GM12865 (cell line): ENCODE measurements around the gene LRRC14B.
"Not testable (repeated sequence)": the region's sequence is repeated elsewhere in the genome, so short reads cannot be mapped to it uniquely, and the experiment has no call there.

Experiments used
- DNase-seq: peaks from one replicate; pipeline ENCODE4 v3.0.0; 2010; ENCODE audit warnings: low read depth
- H3K4me3 ChIP-seq: 2 replicates; pipeline ENCODE4 v1.5.1; 2011; ENCODE audit warnings: mild to moderate bottlenecking, low read depth, low read length, control low read depth
- TF ChIP-seq, protein P1 (sequence below): IDR thresholded peaks from 2 replicates; pipeline ENCODE4 v1.5.1; 2011; ENCODE audit warnings: low read length, control low read depth, low read depth, inconsistent platforms; ENCODE audit not compliant: insufficient read depth; ENCODE audit errors: missing control alignments

Gene LRRC14B

GRCh38 chr5:219460-219863 is 28.2 kb downstream of the LRRC14B start:
- DNase-seq, result peak; percentile 26
- TF ChIP-seq, protein P1, sequence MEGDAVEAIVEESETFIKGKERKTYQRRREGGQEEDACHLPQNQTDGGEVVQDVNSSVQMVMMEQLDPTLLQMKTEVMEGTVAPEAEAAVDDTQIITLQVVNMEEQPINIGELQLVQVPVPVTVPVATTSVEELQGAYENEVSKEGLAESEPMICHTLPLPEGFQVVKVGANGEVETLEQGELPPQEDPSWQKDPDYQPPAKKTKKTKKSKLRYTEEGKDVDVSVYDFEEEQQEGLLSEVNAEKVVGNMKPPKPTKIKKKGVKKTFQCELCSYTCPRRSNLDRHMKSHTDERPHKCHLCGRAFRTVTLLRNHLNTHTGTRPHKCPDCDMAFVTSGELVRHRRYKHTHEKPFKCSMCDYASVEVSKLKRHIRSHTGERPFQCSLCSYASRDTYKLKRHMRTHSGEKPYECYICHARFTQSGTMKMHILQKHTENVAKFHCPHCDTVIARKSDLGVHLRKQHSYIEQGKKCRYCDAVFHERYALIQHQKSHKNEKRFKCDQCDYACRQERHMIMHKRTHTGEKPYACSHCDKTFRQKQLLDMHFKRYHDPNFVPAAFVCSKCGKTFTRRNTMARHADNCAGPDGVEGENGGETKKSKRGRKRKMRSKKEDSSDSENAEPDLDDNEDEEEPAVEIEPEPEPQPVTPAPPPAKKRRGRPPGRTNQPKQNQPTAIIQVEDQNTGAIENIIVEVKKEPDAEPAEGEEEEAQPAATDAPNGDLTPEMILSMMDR, result no peak
- peak overlapping the region; percentile 98 for H3K4me3 ChIP-seq

GRCh38 chr5:219991-220390 is 28.7 kb downstream of the LRRC14B start:
- TF ChIP-seq, protein P1, result no peak
- DNase-seq, result peak; percentile 63
- H3K4me3 ChIP-seq, result peak overlapping the region; percentile 98

DNA sequence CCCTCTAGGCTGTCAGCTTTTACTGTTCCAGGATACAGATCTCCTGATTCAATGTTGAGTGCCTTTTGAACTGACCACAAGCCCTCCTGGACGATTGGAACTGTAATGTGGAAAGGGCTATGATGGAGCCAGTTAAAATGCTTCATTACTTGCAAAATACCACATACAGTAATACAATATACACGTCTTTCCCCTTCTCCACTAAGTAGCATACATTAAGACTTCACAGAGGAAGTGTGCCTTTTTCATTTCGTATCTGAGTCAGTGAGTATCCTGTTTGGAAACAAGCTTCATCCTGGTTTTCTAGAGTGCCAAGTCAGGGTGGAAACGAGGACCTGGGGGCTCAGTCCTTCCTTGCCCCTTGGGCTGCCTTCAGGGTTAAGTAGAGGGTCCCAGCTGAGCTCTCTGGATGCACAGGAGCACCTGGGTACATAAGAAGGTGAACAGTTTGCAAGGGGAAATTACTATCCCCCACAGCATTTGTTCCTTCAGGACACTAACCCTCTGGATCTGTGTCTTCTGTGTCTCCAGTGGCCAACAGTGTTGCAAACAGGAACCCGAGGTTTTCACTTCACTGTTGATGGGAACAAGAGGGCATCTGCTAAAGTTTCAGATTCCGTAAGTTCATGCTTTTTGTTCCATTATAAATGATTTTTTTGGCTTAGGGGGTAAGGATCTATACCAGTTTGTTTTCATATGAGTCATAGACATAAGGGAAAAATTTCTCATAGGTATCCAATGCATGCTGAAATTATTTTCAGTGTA is 31.8 kb downstream of the LRRC14B start:
- not testable (repeated sequence) for H3K4me3 ChIP-seq
- DNase-seq, result peak; percentile 37

- TF ChIP-seq, protein P1, result no peak
- DNase-seq, result no peak
- H3K4me3 ChIP-seq, result no peak overlapping the region
Observed at GRCh38 chr5:223791-224190, 32.5 kb downstream of the LRRC14B start.

- no peak overlapping the region for H3K4me3 ChIP-seq
- TF ChIP-seq, protein P1, result no peak
- DNase-seq, result no peak
Observed at GRCh38 chr5:225334-225733, 34.0 kb downstream of the LRRC14B start.

DNA sequence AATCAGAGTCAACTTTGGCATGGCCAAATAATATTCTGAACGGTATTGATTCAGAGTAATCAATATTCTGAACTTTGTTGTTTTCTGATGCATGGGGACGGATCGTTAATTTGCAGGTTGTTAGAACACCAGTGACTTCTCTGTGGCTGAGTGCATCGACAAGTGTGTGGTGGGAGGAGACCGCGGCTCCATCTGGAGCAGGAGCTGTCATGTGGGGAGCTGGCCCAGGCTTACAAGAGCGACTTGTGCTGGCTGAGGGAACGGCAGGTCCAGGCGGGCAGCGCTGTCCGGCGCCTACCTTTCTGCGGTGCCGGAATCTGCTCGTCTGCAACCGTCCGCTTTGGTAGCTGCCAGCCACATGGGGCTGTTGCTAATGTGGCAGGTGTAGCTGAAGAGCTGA is 36.1 kb downstream of the LRRC14B start:
- not testable (repeated sequence) for H3K4me3 ChIP-seq, DNase-seq

DNA sequence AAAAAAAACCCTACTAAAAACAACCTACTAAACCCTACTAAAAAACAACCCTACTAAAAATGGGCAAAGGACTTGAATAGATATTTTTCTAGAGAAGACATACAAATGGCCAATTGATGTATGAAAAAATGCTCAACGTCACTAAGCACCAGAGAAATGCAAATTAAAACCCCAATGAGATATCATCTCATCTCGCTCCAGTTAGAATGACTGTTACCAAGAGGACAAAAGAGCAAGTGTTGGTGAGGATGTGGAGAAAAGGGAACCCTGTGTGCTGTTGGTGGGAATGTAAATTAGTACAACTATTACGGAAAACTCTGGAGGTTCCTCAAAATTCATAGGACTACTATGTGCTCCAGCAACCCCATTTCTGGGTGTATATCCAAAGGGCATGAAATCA is 37.6 kb downstream of the LRRC14B start:
- DNase-seq, result no peak
- no peak overlapping the region for H3K4me3 ChIP-seq
- TF ChIP-seq, protein P1, result no peak

- no peak for DNase-seq
- H3K4me3 ChIP-seq, result no peak overlapping the region
- TF ChIP-seq, protein P1, result no peak
Observed at GRCh38 chr5:230711-231110, 39.4 kb downstream of the LRRC14B start.
